ENCODE data around the gene PRKAA1.
"Not testable (repeated sequence)": the region's sequence is repeated elsewhere in the genome, so short reads cannot be mapped to it uniquely, and the experiment has no call there.

The PRKAA1 gene

DNA sequence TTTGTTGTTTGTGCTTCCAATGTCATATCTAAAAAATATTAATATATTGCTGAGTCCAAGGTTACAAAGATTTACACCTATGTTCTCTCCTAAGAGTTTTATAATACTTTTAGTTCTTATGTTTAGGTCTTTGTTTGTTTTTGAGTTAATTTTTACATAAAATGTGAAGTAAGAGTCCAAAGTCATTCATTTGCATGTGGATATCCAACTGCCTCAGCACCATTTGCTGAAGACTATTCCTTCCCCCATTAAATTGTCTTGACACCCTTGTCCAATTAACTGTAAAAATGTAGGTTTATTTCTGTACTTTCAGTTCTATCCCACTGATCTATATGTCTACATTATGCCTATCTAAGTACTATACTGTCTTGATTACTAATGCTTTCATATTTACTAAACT is 78.1 kb downstream of the PRKAA1 start:
- no peak for DNase-seq

DNA sequence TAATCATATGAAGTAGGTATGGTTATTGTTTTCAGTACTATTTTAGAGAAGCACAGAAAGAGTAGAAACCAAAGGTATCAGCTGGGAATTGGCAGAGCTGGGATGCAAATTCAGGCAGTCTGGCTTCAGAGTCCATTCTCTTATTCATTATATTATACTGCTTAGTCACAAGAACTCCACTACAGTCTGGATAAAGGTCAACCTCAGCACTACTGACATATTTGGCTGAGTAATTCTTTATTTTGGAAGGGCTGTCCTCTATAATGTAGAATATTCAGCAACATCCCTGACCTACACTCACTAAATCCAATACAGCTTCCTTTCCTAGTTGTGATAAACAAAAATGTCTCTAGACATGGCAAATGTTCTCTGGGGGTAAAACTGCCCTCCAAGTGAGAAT is 80.9 kb downstream of the PRKAA1 start:
- no peak for DNase-seq

DNA sequence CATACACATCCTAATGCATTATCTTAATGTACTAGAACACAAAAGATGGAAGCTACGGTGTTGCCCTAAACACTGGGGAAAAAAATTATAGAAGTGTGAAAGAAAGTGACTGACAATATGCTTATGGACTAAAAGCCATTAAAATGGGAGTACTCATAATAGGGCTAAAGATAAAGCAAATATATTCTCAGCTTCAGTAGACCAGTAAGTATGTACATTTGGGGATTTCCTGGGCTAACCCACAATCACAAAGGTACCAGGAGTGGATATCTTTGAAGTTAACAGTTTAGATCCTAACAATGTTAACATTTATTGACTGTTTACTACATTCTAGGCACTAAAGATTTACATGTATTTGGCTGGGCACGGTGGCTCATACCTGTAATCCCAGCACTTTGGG is 81.6 kb downstream of the PRKAA1 start:
- DNase-seq: no peak

DNA sequence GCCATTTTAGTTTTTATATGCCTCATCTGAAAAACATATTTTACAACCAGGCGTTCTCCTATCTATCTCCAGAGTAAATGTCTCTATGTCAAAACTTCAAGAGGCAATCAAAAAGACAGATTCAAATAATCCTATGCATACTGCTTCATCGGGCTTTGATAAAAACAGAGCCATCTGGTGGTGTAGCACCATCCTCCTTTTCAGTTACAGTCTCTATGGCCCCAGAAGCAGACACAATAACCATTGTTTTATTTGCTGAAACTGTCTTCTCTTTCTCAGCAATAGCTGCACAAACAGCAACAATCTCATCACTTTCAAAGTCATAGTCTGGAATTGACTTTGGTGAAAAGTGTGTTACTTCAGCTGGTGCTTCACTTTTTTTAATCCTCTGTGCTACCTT is 82.2 kb downstream of the PRKAA1 start:
- DNase-seq: no peak

DNA sequence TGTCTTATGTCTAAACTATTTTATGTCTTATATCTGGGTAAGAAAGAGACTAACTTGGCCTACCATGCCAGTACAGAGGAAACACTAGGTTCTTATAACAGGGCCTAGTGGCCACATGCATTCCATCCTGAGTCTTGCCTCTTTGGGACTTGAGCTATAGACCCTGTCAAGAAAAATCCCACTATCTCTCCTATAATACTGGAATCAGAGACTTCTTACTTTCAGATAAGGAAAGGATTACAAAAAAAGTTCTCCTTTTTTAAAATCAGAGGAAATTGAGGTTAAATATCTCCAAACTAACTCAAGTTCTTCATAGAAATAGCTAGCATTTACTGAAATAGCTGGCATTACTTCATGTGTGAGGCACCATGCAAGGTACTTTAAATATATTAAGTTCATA is 84.2 kb downstream of the PRKAA1 start:
- DNase-seq: no peak

DNA sequence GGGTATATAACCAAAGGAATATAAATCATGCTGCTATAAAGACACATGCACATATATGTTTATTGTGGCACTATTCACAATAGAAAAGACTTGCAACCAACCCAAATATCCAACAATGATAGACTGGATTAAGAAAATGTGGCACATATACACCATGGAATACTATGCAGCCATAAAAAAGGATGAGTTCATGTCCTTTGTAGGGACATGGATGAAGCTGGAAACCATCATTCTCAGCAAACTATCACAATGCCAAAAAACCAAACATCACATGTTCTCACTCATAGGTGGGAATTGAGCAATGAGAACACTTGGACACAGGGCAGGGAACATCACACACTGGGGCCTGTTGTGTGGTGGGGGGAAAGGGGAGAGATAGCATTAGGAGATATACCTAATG is 87.6 kb downstream of the PRKAA1 start:
- DNase-seq: not testable (repeated sequence)
